Erythroblast (primary cell): ENCODE measurements around the gene REG3G.

Source experiments
- GATA1 ChIP-seq: IDR thresholded peaks from 2 replicates; pipeline ENCODE4 v1.6.1; 2011; ENCODE audit warnings: low read depth, mild to moderate bottlenecking, control low read depth, low read length, moderate library complexity
- POLR2A ChIP-seq: IDR thresholded peaks from 2 replicates; pipeline ENCODE4 v1.6.1; 2011; ENCODE audit warnings: mild to moderate bottlenecking, low read length

DNA sequence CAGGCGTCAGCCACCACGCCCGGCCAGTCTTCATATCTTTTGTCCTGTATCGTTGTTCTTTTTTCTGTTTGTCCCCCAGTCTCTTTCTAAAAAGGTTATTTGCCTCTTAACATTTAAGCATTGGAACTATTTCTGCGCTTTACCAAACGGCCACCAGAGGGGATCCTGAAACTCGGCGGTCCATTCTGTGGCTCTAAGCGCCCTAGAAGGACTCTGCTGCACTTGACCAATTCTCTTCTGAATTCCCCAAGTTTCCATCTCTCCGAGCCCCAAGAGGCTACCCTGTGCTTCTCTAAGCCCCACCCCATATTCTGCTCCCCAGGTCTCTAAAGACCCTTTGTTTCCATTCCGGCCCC is 33.1 kb upstream of the REG3G start:
- TF ChIP-seq POLR2A = no peak
- no peak for TF ChIP-seq GATA1
